Tongue (tissue), 2 donors: ENCODE measurements around the gene PARPBP. TPM values are rescaled to one million over a fixed set of nuclear protein-coding genes. Genes with fewer than 3 reads are reported as not detected.

Experiments used
- small RNA-seq: library from RNA; depleted of rRNA; stranded (forward); fragments of <200 nt; gene quantifications from one replicate; pipeline ENCODE3, GENCODE V24; 2014; ENCODE audit warnings: low replicate concordance
- total RNA-seq: library from RNA; depleted of rRNA; stranded (reverse); fragments of >200 nt; gene quantifications from one replicate; pipeline ENCODE4 v1.2.3, GENCODE V29; 2014

PARPBP gene
- total RNA-seq, 1 donor from 2014 or later: 17.8 TPM

Small RNA genes within 50 kb of the gene (small RNA-seq; reads per million reads assigned to genes)
- not detected for gene RN7SL793P

Other genes starting within 250 kb of the PARPBP start
- gene DRAM1, start 242.6 kb upstream of the PARPBP start, total RNA-seq: 6.2 TPM
- 29.4 TPM for gene WASHC3, start 58.2 kb upstream of the PARPBP start, total RNA-seq
- 23.9 TPM for gene NUP37, start 69 bp upstream of the PARPBP start, total RNA-seq
- gene PMCH, start 77.7 kb downstream of the PARPBP start, total RNA-seq: not detected